ENCODE measurements around the gene SRBD1. TPM values are rescaled to one million over a fixed set of nuclear protein-coding genes. Genes with fewer than 3 reads are reported as not detected.

Gene SRBD1
- total and polyA plus RNA-seq, 4 donors: 4.0 to 22.2 (median 10.0) TPM

DNA sequence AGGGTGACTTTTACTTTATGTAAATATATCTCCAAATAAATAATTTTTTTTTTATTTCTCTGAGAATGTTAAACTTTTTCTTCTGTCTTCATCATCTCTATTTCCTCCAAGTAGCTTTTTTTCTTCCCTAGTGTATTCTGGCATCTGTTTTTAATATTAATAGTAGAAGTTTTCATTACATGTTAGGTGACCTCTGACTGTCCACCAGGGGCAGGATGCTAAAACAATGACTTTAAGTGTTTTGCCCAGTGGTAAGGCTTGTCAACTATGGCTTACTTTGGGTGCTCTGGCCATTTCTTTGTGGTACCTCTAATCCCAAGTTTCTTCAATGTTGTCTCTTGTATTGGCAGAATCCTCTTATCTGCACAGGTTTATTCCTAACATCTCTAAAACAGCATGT, 127.1 kb downstream of the SRBD1 start:
- Histone ChIP-seq H3K4me3 (ENCODE audit: low read depth in 1 of 3, low read length in 3 of 3) (no peak overlapping the region), H3K4me1 (ENCODE audit: control insufficient read depth in 4 of 4, insufficient read depth in 4 of 4, low read length in 3 of 4) (no peaks in the 10 kb centered on the region), H3K27me3 (ENCODE audit: control insufficient read depth in 4 of 4, insufficient read depth in 4 of 4, low read length in 3 of 4) (no peaks in the 10 kb centered on the region), H3K9me3 (ENCODE audit: control insufficient read depth in 4 of 4, low read length in 3 of 4) (no peaks in the 10 kb centered on the region), H3K27ac (ENCODE audit: low read depth in 1 of 2, low read length in 2 of 2) (no peak overlapping the region), H3K9ac (ENCODE audit: low read depth in 1 of 2, low read length in 2 of 2) (no peak overlapping the region), H3K36me3 (ENCODE audit: control insufficient read depth in 4 of 4, insufficient read depth in 3 of 4, low read depth in 1 of 4, low read length in 3 of 4) (peaks cover 0 to 4% (median 3%) of the 10 kb centered on the region in 4 donors)
- TF ChIP-seq, protein P1, sequence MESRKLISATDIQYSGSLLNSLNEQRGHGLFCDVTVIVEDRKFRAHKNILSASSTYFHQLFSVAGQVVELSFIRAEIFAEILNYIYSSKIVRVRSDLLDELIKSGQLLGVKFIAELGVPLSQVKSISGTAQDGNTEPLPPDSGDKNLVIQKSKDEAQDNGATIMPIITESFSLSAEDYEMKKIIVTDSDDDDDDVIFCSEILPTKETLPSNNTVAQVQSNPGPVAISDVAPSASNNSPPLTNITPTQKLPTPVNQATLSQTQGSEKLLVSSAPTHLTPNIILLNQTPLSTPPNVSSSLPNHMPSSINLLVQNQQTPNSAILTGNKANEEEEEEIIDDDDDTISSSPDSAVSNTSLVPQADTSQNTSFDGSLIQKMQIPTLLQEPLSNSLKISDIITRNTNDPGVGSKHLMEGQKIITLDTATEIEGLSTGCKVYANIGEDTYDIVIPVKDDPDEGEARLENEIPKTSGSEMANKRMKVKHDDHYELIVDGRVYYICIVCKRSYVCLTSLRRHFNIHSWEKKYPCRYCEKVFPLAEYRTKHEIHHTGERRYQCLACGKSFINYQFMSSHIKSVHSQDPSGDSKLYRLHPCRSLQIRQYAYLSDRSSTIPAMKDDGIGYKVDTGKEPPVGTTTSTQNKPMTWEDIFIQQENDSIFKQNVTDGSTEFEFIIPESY (IDR thresholded peaks at IDR 0.05): no peak
- TF ChIP-seq FOXA2 (IDR thresholded peaks at IDR 0.05) (no peak), HNF4A (conservative IDR thresholded peaks at IDR 0.05) (no peak), FOXA1 (IDR thresholded peaks at IDR 0.05) (no peak), GABPA (IDR thresholded peaks at IDR 0.05 in 1 of 2, conservative IDR thresholded peaks at IDR 0.05 in 1 of 2) (no peak), MAX (IDR thresholded peaks at IDR 0.05) (no peak), TAF1 (conservative IDR thresholded peaks at IDR 0.05) (no peak), EGR1 (IDR thresholded peaks at IDR 0.05; ENCODE audit: low read depth in 2 of 2) (no peak), CTCF (IDR thresholded peaks at IDR 0.05; ENCODE audit: low read depth, low read length, missing input control) (no peak), RXRA (IDR thresholded peaks at IDR 0.05) (no peak), JUND (IDR thresholded peaks at IDR 0.05) (no peak)
- no peak for DNase-seq (ENCODE audit: low spot score)

- no peaks in the 10 kb centered on the region for H3K4me1 ChIP-seq (ENCODE audit: control insufficient read depth in 4 of 4, insufficient read depth in 4 of 4, low read length in 3 of 4)
- DNase-seq (ENCODE audit: low spot score): no peak
- H3K27ac ChIP-seq (ENCODE audit: low read depth in 1 of 2, low read length in 2 of 2): no peak overlapping the region
- H3K4me3 ChIP-seq (ENCODE audit: low read depth in 1 of 3, low read length in 3 of 3): no peak overlapping the region
- H3K36me3 ChIP-seq (ENCODE audit: control insufficient read depth in 4 of 4, insufficient read depth in 3 of 4, low read depth in 1 of 4, low read length in 3 of 4): peaks cover 0 to 4% (median 2%) of the 10 kb centered on the region in 4 donors
- H3K27me3 ChIP-seq (ENCODE audit: control insufficient read depth in 4 of 4, insufficient read depth in 4 of 4, low read length in 3 of 4): no peaks in the 10 kb centered on the region
- WGBS: 97% methylated on average over 1 of the region's 1 CpG
- H3K9ac ChIP-seq (ENCODE audit: low read depth in 1 of 2, low read length in 2 of 2): no peak overlapping the region
- H3K9me3 ChIP-seq (ENCODE audit: control insufficient read depth in 4 of 4, low read length in 3 of 4): no peaks in the 10 kb centered on the region
- TF ChIP-seq EGR1 (IDR thresholded peaks at IDR 0.05; ENCODE audit: low read depth in 2 of 2): no peak
- no peak for TF ChIP-seq YY1 (IDR thresholded peaks at IDR 0.05)
- no peak for TF ChIP-seq ATF3 (IDR thresholded peaks at IDR 0.05)
- TF ChIP-seq, protein P2, sequence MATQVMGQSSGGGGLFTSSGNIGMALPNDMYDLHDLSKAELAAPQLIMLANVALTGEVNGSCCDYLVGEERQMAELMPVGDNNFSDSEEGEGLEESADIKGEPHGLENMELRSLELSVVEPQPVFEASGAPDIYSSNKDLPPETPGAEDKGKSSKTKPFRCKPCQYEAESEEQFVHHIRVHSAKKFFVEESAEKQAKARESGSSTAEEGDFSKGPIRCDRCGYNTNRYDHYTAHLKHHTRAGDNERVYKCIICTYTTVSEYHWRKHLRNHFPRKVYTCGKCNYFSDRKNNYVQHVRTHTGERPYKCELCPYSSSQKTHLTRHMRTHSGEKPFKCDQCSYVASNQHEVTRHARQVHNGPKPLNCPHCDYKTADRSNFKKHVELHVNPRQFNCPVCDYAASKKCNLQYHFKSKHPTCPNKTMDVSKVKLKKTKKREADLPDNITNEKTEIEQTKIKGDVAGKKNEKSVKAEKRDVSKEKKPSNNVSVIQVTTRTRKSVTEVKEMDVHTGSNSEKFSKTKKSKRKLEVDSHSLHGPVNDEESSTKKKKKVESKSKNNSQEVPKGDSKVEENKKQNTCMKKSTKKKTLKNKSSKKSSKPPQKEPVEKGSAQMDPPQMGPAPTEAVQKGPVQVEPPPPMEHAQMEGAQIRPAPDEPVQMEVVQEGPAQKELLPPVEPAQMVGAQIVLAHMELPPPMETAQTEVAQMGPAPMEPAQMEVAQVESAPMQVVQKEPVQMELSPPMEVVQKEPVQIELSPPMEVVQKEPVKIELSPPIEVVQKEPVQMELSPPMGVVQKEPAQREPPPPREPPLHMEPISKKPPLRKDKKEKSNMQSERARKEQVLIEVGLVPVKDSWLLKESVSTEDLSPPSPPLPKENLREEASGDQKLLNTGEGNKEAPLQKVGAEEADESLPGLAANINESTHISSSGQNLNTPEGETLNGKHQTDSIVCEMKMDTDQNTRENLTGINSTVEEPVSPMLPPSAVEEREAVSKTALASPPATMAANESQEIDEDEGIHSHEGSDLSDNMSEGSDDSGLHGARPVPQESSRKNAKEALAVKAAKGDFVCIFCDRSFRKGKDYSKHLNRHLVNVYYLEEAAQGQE (IDR thresholded peaks at IDR 0.05): no peak
- no peak for TF ChIP-seq MAX (IDR thresholded peaks at IDR 0.05)
- no peak for TF ChIP-seq CTCF (IDR thresholded peaks at IDR 0.05; ENCODE audit: low read depth, low read length, missing input control)
- TF ChIP-seq FOXA1 (IDR thresholded peaks at IDR 0.05): no peak
- no peak for TF ChIP-seq SP1 (IDR thresholded peaks at IDR 0.05)
- TF ChIP-seq FOXA2 (IDR thresholded peaks at IDR 0.05): no peak
- no peak for TF ChIP-seq HNF4G (IDR thresholded peaks at IDR 0.05)
- TF ChIP-seq RAD21 (IDR thresholded peaks at IDR 0.05): no peak
Observed at GRCh38 chr2:45477546-45477945, 133.5 kb downstream of the SRBD1 start.
